Mononuclear cell (primary cell): Measurements from ENCODE around the gene PDGFB. TPM values are rescaled to one million over a fixed set of nuclear protein-coding genes. Genes with fewer than 3 reads are reported as not detected.

Experiments used
- H3K27me3 ChIP-seq: 2 replicates; pipeline ENCODE4 v1.6.0; 2011; ENCODE audit warnings: low read length, control low read depth; ENCODE audit not compliant: insufficient read depth
- H3K4me1 ChIP-seq: 2 replicates; pipeline ENCODE4 v1.5.1; 2011; ENCODE audit warnings: mild to moderate bottlenecking, low read length, control low read depth; ENCODE audit not compliant: insufficient read depth
- H3K4me3 ChIP-seq: 2 replicates; pipeline ENCODE4 v1.5.1; 2011; ENCODE audit warnings: mild to moderate bottlenecking, low read length, moderate library complexity
- H3K9me3 ChIP-seq: 2 replicates; pipeline ENCODE4 v1.5.1; 2011; ENCODE audit warnings: low read depth, mild to moderate bottlenecking, control low read depth, low read length
- total RNA-seq: library from RNA; depleted of rRNA; stranded (reverse); fragments of >200 nt; gene quantifications from one replicate; pipeline ENCODE4 v1.2.3, GENCODE V29; 2012

PDGFB gene
- total RNA-seq, 1 donor = 1.2 TPM

GRCh38 chr22:39240831-39241793 is 3.7 kb downstream of the PDGFB start:
- H3K4me3 ChIP-seq = no peak overlapping the region
- H3K9me3 ChIP-seq = no peaks in the 10 kb centered on the region
- peaks cover 61% of the 10 kb centered on the region for H3K4me1 ChIP-seq
- peaks cover 60% of the 10 kb centered on the region for H3K27me3 ChIP-seq

GRCh38 chr22:39239561-39240423 is 5.0 kb downstream of the PDGFB start:
- no peak overlapping the region for H3K4me3 ChIP-seq
- peaks cover 69% of the 10 kb centered on the region for H3K4me1 ChIP-seq
- no peaks in the 10 kb centered on the region for H3K9me3 ChIP-seq
- H3K27me3 ChIP-seq = peaks cover 62% of the 10 kb centered on the region

- Histone ChIP-seq H3K4me1 (peaks cover 66% of the 10 kb centered on the region), H3K27me3 (peaks cover 67% of the 10 kb centered on the region), H3K4me3 (no peak overlapping the region), H3K9me3 (no peaks in the 10 kb centered on the region)
These were observed 5.7 kb downstream of the PDGFB start for GRCh38 chr22:39238966-39239505.

GRCh38 chr22:39238561-39238960 is 6.2 kb downstream of the PDGFB start:
- Histone ChIP-seq H3K27me3 (peaks cover 69% of the 10 kb centered on the region), H3K4me3 (no peak overlapping the region), H3K4me1 (peaks cover 63% of the 10 kb centered on the region), H3K9me3 (no peaks in the 10 kb centered on the region)

GRCh38 chr22:39238101-39238466 is 6.7 kb downstream of the PDGFB start:
- Histone ChIP-seq H3K9me3 (no peaks in the 10 kb centered on the region), H3K27me3 (peaks cover 70% of the 10 kb centered on the region), H3K4me1 (peaks cover 58% of the 10 kb centered on the region), H3K4me3 (no peak overlapping the region)

GRCh38 chr22:39237318-39238100 is 7.3 kb downstream of the PDGFB start:
- Histone ChIP-seq H3K4me1 (peaks cover 52% of the 10 kb centered on the region), H3K4me3 (no peak overlapping the region), H3K9me3 (no peaks in the 10 kb centered on the region), H3K27me3 (peaks cover 71% of the 10 kb centered on the region)

- peaks cover 77% of the 10 kb centered on the region for H3K27me3 ChIP-seq
- H3K4me3 ChIP-seq = no peak overlapping the region
- peaks cover 46% of the 10 kb centered on the region for H3K4me1 ChIP-seq
- no peaks in the 10 kb centered on the region for H3K9me3 ChIP-seq
These were observed 8.2 kb downstream of the PDGFB start for GRCh38 chr22:39236321-39237317.

GRCh38 chr22:39234867-39235687 is 9.7 kb downstream of the PDGFB start:
- H3K27me3 ChIP-seq = peaks cover 85% of the 10 kb centered on the region
- H3K4me3 ChIP-seq = no peak overlapping the region
- H3K4me1 ChIP-seq = peaks cover 37% of the 10 kb centered on the region
- no peaks in the 10 kb centered on the region for H3K9me3 ChIP-seq

- no peak overlapping the region for H3K4me3 ChIP-seq
- H3K27me3 ChIP-seq = peaks cover 90% of the 10 kb centered on the region
- H3K4me1 ChIP-seq = peaks cover 32% of the 10 kb centered on the region
- H3K9me3 ChIP-seq = no peaks in the 10 kb centered on the region
These were observed 10.4 kb downstream of the PDGFB start for GRCh38 chr22:39234472-39234787.

GRCh38 chr22:39233710-39234471 is 10.9 kb downstream of the PDGFB start:
- H3K4me3 ChIP-seq = no peak overlapping the region
- H3K27me3 ChIP-seq = peaks cover 90% of the 10 kb centered on the region
- peaks cover 32% of the 10 kb centered on the region for H3K4me1 ChIP-seq
- no peaks in the 10 kb centered on the region for H3K9me3 ChIP-seq

- H3K27me3 ChIP-seq = peaks cover 81% of the 10 kb centered on the region
- no peaks in the 10 kb centered on the region for H3K9me3 ChIP-seq
- H3K4me3 ChIP-seq = no peak overlapping the region
- H3K4me1 ChIP-seq = peaks cover 32% of the 10 kb centered on the region
These were observed 11.7 kb downstream of the PDGFB start for GRCh38 chr22:39232806-39233709.

- no peak overlapping the region for H3K4me3 ChIP-seq
- H3K9me3 ChIP-seq = no peaks in the 10 kb centered on the region
- H3K27me3 ChIP-seq = peaks cover 73% of the 10 kb centered on the region
- H3K4me1 ChIP-seq = peaks cover 25% of the 10 kb centered on the region
These were observed 12.5 kb downstream of the PDGFB start for GRCh38 chr22:39232246-39232645.
